GM12864 (cell line): Measurements from ENCODE around the gene FYCO1.

Experiments used
- DNase-seq: peaks from one replicate; pipeline ENCODE4 v3.0.0-alpha.2; 2011; ENCODE audit warnings: low read depth
- H3K4me3 ChIP-seq: 2 replicates; pipeline ENCODE4 v1.5.1; 2011; ENCODE audit warnings: mild to moderate bottlenecking, low read depth, low read length, control low read depth
- TF ChIP-seq, protein P1 (sequence below): IDR thresholded peaks from 2 replicates; pipeline ENCODE4 v1.5.1; 2011; ENCODE audit warnings: low read depth, mild to moderate bottlenecking, moderate library complexity, low read length, control low read depth, inconsistent platforms; ENCODE audit errors: missing control alignments

The FYCO1 gene

DNA sequence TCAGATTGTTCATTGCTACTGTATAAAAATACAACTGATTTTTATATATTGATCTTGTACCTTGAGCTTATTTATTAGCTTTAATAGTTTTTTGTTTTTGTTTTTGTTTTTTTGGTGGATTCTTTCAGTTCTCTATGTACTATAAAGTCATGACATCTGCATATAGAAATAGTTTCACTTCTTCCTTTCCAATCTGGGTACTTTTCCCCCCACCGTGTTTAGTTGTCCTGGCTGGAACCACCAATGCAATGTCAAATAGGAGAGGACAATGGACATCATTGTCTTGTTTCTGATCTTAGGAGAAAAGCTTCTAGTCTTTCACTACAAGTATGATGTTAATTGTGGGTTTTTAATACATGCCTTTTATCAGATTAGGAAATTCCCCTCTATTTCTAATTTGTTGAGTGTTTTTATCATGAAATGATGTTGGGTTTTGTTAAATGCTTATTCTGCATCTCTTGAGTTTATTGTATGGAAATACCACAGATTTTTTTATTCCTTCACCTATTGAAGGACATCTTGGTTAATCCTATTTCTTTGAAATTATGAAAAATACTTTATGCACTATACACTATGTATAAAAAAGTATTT is 34.4 kb upstream of the FYCO1 start:
- no peak for DNase-seq
- H3K4me3 ChIP-seq: no peak overlapping the region
- TF ChIP-seq, protein P1, sequence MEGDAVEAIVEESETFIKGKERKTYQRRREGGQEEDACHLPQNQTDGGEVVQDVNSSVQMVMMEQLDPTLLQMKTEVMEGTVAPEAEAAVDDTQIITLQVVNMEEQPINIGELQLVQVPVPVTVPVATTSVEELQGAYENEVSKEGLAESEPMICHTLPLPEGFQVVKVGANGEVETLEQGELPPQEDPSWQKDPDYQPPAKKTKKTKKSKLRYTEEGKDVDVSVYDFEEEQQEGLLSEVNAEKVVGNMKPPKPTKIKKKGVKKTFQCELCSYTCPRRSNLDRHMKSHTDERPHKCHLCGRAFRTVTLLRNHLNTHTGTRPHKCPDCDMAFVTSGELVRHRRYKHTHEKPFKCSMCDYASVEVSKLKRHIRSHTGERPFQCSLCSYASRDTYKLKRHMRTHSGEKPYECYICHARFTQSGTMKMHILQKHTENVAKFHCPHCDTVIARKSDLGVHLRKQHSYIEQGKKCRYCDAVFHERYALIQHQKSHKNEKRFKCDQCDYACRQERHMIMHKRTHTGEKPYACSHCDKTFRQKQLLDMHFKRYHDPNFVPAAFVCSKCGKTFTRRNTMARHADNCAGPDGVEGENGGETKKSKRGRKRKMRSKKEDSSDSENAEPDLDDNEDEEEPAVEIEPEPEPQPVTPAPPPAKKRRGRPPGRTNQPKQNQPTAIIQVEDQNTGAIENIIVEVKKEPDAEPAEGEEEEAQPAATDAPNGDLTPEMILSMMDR: no peak

DNA sequence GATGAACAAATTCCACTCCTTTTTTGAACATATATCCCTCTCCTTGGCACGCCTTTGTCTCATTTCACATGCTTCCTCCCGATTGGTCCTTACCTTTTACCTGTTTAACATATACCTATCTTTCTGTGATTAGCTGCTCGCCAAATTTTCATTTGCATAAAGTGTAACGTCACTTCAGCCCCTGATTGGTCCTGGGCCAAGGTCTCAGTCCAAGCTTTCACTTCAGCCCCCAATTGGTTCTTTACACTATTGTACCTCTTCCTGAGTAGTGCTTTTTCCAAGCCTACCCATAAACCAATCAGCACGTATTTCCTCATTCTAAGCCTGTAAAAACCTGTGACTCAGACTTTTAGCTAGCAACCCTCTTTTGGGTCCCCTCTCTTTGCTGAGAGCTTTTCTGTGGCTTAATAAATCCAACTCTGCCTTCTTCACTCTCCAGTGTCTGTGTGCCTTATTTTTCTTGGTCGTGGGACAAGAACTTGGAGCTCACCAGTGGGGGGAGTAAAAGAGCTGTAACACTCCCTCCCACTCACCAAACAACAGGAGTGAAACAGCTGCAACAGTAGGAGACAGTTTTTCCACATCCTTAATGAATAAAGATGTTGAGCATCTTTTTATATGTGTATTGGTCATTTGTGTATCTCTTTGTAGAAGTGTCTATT is 32.2 kb upstream of the FYCO1 start:
- TF ChIP-seq, protein P1: no peak
- no peak for DNase-seq
- H3K4me3 ChIP-seq: no peak overlapping the region

DNA sequence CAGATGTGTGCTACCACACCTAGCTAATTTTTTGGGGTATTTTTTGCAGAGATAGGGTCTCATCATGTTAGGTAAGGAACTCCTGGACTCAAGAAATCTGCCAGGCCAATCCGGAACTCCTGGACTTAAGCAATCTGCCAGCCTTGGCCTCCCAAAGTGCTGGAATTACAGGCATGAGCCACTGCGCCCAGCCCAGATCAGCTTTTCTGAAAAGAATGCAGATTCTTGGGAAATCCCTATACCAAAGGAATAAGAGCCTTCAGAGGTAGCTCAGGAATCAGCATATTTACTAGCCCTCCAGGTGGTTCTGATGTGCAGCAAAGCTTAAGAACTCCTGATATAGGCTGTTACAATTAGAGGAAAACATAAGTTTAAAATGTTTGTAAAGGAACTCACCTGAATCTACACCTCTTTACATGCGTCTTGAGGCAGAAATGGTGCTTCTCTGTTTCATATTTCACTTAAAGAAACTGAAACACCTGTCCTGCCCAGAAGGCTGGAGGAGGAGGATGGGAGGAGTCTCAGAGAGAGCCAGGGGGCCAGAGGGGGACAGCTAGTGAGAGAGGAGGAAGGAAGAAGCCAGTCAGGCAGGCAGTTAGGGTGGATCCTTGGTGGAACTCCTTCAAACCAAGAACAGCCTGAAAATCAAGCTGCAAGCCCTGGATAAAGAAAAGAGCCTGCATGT is 31.5 kb upstream of the FYCO1 start, which contains the start of gene XCR1:
Gene XCR1, minus strand, starts transcription at position 463 of the 685 bp plus-strand sequence. CDS start 5,536 bp downstream, outside the sequence.
- no peak for DNase-seq
- TF ChIP-seq, protein P1: no peak
- H3K4me3 ChIP-seq: no peak within 1 kb of the TSS

DNA sequence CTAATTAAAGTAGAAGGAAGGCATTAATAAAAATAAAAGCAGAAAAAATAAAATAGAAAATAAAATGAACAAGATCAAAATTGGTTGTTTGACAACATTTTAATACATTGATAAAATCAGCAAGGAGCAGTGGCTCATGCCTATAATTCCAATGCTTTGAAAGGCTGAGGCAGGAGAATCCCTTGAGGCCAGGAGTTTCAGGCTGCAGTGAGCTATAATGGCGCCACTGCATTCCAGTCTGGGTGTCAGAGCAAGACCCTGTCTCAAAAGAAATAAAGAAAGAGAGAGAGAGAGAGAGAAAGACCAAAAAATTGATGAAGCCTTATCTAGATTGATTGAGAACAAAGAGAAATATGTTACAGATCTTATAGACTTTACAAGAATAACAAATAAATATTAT is 29.5 kb upstream of the FYCO1 start:
- no peak overlapping the region for H3K4me3 ChIP-seq
- no peak for DNase-seq
- TF ChIP-seq, protein P1: no peak

DNA sequence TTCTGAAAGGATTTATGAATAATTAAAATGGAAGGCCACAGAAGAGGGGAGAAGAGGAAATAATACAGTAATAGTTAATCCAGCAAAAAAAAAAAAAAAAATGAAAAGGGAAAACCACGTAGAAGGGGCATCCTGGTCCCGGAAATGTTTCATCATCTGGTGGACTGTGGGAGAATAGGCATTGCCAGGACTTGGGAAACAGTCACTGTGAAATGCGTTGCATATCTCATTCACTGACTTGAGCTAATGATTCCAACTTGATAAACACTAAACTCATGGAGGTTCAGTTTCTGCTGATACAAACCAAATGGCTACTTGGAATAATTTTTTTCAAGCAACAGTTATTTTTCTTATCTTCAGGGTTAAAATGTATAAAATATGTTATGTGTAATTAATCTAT is 28.5 kb upstream of the FYCO1 start:
- DNase-seq: no peak

DNA sequence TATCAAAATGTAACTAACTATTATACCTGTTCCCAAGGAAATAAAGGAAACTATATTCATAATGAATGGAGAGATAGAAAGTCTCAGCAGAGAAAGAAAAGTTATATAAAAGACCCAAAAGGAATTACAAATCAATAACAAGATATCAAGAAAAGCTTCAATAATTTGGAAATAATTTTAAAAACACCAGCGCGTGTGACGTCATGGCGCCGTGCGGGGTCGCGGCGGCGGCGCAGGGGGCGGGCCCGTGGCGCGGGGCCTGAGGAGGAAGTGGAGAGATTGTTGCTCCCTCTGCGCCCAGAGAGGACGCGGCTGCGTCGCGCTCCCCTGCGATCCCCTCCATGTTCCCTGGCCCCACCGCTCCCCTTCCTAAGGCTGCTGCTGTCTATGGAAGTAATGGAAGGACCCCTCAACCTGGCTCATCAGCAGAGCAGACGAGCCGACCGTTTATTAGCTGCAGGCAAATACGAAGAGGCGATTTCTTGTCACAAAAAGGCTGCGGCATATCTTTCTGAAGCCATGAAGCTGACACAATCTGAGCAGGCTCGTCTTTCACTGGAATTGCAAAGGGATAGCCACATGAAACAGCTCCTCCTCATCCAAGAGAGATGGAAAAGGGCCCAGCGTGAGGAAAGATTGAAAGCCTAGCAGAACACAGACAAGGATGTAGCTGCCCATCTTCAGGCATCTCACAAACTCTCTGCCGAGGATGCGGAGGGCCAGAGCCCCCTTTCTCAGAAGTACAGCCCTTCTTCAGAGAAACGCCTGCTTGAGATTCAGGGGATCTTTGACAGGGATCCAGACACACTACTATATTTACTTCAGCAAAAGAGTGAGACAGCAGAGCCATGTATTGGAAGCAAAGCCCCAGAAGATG is 27.5 kb upstream of the FYCO1 start:
- H3K4me3 ChIP-seq: no peak overlapping the region
- DNase-seq: no peak
- TF ChIP-seq, protein P1: no peak

More for the DNA sequence above, 28.5 kb upstream of the FYCO1 start:
- no peak overlapping the region for H3K4me3 ChIP-seq
- TF ChIP-seq, protein P1: no peak
